GM21619 (cell line): ENCODE results near the gene LEMD1.
"Not testable (repeated sequence)": the region's sequence is repeated elsewhere in the genome, so short reads cannot be mapped to it uniquely, and the experiment has no call there.

Experiments
- ATAC-seq: cut with Tn5 transposase; IDR thresholded peaks from one replicate; pipeline ENCODE4 v1.9.1; 2021; ENCODE audit not compliant: unreplicated experiment

Gene LEMD1

DNA sequence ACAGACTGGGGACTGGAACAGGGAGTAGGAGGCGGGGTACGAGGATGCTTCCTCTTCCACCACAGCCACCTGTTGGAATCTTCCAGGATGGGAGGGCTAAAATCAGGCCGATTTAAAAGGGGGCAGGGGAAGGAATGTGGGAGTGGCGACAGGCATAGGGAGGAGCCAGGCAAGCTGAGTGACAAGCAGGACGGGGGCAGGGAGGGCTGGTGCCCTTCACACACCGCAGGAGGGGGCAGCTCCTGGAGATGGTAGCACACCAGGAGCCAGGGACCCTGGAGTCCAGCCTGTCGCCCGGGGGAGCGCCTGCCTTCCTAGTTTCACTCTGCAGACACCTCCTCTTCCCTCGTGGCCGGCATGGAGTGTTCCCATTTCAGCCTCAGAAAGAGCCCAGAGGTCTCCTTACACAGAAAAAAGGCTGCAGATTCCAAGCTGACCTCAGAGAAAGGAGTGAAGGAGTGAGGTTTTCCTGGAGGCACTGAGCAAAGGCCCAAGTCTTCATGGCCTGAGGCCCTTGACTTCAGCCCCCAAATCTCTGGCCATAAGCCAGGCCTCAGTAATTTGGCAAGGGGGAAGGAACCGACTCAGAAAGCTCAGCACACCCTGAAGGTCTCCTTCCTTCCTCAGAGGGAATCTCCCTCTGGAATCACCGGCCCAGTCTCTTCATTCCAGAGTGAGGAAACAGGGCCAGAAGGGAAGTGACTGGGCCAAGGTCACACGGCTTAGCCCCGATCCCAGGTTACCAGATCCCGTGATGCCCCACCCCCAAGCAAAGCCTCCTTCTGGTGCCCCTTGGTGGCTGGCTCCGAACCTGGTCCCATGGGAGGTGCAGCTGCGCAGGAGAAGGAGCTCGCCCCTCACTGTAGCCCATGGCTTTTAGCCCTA is 25.8 kb upstream of the LEMD1 start:
- no peak for ATAC-seq

DNA sequence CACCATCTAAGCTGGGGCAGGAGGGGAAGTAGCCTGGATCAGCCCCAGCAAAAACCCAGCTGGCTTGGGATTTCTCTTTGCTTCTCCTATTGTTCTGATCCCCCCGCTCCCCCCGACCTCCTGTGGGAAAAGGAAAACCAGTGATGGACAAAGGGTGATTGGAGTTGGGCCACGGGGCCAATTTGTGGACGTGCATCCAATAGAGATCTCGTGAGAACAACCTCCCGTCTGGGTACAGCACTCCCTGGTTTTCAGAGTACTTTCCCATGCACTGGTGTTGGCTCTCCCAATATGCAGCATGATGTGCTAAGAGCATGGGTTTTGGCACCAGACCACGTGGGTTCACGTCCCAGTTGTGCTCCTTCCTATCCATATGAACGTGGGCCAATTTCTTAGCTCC is 25.0 kb upstream of the LEMD1 start:
- no peak for ATAC-seq

DNA sequence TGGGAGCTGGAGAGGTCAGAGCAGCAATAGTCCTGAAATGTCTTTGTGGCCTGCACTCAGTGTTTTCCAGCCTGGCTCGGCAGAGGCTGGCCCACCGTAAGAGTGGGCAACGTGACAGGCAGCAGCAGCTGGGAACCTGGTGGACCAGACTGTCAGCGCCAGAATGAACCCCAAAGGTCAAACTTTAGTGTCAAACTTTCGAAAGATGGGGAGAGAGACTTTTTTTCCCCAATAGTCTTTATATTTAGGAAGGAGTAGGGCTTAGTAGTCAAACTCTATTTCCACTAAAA is 23.7 kb upstream of the LEMD1 start:
- no peak for ATAC-seq

DNA sequence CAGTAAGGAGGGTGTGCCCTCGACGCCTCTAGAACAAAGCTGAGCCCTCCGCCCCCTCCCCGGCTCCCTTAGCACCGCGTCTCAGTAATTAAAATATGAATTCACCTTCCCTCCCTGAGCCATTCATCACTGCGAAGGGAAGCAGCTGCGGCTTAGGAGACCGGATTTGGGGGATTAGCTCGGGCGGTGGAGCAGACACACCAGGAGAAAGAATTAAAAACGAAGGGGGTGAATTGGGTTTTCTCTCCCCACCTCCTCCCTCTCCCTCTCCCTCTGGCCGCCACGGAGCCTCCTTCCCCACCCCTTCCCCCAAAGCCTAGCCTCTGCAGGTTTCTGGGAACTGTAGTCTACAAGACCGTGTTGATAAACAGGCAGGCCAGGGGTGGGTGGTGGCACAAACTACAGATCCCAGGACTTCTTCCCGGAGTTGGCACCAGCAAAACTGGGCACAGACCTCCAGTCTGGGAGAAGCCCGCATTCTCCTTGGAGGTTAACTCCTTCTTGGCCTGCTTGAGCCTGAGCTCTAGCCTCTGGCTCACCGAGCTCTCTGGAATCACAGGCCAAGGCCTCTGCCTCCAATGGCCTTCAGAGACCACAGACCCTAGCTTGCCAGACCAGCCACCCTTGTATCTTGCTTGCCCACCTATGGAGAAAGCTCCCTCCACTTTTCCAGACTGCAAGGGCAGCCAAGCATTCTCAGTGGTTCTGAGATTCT is 23.2 kb upstream of the LEMD1 start:
- ATAC-seq = no peak

DNA sequence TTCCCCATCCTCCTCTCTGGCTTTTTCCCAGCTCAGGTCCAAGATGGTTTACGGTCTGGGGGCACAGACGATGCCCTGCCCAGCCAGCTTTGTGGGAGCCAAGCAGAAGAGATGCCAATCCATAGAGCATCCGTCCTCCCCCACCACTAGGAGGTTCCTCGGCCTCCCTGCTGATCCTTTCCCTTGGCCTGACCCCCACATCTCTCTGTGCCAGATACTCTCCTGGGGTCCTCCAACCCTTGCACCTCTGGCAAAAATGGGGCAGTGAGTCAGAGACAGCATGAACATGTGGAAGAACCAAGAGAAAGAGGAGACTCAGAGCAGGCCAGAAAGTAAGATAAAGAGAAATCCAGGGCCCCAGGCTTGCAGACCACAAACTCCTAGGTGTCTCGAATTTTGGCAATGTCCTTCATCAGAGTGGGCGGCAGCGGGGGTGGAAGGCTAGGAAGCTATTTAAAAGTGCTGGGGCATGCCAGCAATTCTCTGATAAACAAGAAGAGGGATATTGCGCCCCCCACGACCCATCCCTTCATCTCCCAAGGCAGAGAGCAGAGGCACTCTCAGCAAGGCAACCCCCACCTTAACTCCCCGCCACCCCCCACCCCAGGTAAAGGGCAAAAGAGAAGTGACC is 22.6 kb upstream of the LEMD1 start:
- ATAC-seq = no peak

DNA sequence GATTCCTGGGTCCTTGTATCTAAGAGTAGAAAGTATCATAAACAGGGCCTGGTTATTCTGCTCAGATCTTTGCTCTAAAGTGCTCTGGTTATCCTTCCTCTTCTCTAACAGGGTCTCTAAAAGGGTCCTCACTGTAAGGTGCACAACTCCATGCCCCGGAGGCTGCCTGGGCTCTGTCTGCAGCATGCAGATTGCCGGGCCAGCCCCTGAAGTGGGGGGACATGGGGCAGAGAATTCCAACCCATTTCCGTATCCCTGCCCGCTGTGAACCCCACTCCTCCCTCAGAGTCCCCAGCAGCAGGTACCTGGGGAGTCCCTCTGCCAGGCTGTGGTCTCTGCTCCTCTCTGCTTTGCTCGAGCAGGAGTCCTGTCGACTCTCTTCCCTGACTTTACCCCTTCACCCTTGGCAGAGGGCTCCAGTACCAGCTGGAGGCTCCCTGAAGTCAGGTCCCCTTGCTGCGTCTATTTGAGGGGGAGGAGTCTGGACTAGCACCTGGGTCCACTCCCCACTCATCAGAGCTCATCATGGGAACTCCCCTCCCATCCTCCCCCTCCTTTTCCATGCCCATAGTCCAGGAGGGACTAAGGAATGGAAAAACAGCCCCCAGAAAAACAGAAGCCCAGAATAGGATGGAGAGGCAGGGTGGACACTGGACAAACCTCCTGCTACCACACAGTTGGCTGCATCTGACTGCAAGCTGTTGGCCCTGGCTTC is 21.9 kb upstream of the LEMD1 start:
- no peak for ATAC-seq

DNA sequence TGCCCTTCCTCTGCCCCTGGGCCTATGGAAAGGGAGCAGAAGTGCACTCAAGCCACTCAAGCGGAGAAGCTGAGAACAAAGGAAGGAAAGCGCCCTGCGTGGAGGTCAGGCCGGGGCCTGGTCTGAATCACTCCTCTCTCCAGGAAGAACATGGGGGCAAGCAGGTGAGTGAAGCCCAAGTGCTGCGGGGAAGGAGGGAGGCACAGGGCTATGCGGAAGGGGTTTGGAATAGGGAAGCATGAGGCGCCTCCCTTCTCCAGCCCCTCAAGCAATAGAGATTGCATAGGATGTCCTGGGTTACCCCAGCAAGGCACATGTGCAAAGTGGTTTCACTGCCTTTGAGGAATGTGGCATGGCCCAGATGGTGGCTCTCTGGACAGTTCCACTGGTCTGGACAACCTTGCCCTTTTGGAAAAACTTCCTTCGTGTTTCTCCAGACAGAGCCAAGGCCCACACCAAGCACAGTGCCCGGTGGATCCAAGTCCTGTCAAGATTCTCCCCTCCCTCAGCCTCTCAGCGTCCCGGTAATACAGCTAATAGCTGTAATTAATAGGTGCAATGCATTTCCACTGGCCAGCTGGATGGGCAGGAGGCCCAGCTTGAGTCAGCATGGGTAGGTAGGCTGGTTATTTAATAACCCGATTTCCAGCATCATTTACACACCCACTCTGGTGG is 20.3 kb upstream of the LEMD1 start:
- ATAC-seq = no peak

DNA sequence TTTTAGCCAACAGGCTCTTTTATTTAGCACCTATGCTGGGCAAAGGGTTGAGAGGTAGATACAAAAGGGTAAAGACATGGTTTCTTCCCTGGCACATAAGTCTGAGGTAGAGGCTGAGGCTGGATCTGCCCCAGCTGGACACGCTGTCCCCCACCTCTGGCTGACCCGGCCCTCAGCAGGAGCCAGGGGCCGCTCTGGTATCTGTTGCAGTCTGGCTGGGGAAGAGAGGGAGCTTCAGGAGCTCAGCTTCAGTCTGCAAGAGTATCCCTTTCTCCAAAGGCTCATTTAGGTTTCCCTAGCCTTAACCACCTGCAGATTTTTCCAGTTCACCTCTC is 19.8 kb upstream of the LEMD1 start:
- no peak for ATAC-seq

DNA sequence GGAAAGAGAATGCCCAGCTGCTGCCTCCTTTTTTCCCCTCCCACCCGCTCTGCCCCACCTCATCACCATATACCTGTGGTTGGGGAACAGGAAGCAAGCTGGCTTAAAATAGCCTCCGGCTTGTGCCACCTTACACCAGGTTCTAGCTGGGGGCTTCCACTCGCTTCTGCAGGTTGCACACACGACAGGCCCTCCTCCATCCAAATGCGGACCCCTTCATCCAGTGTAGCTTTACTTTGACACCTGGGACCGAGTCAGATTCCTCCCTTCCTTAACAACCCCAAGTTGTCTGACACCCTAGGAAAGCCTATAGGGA is 19.4 kb upstream of the LEMD1 start:
- ATAC-seq = no peak

DNA sequence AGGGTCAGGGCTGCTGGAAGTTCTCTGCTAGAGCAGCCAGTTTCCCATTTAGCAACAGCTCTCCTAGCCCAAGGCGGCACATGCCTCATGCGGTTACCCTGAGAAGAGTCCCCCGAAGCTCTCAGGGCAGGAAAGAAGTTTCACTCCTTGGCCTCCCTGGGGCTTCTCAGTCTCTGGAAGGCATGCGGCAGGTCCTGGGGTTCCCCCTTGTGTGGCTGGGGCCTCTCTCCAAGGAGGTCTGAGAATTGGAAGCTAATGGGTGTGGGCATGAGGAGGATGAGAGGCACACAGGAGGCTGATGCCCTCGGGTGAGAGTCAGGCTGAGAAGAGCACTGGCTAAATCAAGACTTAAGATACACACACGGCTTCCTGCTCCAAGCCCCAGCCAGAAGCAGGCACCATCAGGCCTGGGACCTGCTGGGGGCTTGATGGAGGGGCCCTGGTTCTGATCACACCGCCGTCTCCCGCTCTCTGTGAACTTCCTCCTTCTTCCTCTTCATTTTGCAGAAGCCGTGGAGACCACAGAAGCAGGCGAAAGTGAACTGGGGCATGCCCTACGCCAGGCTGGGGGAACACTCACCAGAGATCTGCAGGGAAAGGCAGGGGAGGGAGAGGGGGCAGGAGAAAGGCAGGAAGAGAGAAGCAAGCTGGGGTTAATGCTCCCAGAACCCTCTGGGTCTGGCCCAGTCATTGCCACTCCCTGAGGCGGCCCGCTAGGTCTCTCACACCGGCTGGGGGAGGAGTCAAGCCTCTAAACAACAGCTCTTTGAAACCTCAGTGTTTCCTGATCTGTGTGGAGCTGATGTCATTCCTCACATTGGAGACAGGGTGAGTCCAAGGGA is 18.8 kb upstream of the LEMD1 start:
- peak; percentile 73 for ATAC-seq

DNA sequence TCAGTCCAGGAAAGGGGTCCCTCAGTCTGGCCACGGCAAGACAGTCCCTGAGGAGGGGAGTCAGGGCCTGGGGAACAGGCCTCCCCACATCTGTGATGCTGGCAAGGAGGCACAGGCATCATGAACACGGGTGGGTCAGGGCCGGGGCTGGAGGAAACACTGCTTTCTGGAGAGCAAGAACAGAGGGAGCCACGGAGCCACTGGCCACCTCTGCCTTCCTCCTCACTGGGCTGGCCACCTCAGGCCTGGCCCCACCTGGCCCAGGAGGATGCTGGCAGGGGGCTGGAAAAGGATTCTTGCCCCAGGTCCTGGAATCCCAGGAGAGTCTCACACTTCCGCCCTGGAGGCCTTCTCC is 18.2 kb upstream of the LEMD1 start:
- ATAC-seq = no peak

DNA sequence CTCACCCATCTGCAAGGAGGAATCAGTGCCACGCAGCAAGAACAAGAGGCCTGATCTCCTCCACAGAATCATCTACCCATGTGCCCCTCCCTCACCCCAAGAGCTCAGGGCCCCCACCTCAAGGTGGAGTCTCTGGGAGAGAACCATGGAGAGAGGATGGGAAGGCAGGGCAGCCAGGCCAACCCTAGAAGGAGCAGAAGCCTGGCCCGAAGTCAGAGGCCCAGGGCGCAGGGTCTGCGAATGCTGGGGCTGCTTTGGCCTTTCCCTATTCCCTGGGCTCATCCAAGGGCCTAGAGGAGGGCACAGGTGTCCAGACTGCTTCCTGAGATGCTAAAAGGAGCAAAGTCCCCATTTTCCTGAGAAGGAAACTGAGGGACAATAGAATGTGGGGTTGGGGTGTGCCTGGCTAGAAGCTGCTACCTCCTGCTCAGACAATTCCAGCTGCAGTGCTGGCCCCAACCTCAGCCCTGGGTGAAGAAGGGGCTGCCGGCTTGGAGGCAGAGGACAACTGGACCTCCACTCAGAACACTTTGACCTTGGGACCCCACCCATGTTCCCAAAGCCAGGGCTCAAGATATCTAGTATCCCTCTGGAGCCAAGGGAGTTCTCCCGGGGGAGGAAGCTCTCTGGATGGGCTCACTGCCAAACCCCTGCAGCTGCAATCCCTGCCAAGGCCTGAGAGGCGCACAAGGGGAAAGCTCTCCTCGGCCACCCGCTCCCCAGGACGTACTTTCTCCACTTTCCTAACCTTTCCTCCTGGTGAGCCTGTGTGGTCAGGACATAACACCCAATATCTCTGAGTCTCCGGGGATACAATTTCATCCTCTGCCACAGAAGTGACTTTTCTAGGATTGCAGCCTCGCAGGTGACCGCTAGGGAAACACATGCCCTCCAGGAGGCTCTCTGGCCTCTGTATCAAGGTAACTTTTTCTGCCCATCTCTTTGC is 16.6 kb upstream of the LEMD1 start:
- ATAC-seq = no peak

DNA sequence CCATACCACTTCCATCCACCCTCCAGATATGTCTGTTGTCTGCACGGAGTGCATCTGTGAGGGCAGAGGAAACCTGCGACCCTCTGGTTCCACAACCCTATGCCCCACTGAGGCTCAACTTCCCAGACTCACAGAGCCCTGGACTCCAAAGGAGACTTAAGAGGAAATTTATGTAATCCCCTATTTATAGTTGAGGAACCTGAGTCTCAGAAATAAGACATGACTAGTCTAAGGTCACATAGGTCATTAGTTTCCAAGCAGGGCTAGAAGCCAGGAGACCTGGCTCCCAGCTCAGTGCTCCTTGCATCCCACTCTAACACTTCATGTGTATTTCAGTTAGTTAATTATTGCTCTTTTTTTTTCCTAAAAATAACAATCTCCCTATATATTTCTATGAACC is 15.7 kb upstream of the LEMD1 start:
- no peak for ATAC-seq

DNA sequence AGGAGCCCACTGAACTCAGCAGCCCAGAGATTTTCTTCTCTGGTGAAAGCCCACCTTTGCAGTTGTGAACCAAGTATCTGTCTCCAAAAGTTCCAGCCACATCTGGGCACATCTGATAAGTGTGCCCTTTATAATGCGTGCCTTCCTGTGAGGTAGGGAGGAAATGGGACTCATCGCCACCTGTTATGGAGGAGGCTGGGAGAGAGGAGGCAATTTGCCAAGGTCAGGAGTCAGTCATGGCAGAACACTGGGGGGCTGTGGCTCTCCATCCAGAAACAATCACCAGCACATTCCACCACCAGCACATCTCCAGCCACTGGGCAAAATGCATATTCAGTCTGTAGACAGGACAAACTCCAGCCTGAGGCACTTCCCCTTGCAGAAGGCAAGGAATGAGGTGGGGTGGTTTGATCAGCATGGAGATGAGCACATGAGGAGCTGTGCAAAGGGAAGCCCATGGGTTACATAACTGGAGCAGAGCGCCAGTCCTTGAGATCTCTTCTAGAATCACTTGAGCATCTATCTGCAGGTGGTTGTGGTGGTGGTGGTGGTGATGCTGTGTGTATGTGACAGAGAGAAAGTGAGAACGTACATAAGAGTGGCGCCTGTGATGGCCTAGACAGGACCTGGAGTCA is 15.0 kb upstream of the LEMD1 start:
- no peak for ATAC-seq

DNA sequence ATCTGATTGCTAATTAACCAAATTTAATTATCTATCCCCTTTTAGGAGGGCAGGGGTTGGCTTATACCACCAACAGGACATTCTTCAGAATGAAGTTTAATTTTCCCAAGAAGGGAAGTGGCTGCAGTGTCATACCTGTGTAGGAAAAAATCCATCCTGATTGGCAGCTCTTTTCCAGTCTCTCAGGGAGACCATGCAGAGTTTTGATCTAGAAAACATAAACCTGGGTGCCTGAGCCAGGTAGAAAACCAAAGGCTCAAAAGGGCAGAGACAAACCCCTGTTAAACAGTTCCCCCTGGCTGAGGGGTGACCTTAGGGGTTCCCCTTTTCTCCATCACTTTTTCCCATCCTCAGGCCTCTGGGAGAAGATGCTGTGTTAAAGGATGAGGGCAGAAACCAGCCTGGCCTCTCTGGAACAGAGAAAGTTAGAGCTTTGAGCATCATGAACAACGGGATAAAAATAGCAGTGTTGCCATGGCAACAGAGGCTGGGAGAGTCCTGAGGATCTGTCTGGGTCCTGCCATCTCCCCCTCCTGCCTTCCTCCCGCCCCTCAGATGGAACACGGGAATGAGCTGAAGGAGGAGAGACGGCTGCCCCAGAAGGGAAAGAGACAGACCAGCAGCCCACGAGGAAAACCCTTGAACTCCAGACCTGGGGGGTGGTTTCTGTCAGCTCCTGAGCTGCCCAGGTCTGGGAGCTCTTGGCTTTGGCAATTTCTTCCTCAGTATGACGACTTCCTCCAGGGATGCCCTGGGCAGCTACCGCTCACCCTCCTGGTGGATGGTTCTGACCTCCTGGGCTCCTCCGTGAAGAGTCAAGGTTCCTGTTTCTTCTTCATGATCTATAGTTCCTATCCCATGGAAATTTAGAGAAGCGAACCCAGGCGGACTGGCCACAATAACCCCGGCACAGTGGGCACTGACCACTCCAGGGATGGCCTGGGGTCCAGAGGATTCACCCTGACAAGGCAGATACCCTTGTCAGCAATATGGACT is 14.0 kb upstream of the LEMD1 start:
- ATAC-seq = no peak

DNA sequence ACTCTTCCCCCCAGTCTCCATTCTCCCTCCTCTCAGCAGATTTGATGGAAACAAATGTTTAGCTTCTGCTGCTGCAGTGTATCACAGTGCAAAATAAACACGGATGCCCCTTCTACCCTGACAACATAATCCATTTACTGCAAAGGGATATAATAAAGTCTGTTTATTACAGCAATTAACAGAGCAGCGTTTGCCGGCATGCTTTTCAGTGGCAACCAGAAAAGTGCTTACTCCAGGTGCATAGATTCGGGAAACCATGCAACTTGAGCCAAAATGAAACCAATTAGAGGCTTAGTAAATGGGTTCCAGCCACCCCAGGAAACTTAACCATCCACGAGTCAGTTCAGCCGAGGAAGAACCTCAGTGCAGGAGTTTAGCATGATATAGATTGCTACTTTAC is 12.9 kb upstream of the LEMD1 start:
- no peak for ATAC-seq

DNA sequence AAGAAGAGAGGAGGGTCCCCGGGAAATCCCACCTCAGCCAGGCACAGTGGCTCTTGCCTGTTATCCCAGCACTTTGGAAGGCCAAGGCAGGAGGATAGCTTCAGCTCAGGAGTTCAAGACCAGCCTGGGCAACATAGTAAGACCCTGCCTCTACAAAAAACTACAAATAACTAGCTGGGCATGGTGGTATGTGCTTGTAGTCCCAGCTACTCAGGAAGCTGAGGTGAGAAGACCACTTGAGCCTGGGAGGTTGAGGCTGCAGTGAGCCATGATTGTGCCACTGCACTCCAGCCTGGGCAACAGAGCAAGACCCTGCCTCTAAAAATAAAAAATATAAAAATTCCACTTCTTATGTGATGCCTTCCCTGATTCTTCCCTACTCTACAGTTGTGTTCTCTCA is 10.8 kb upstream of the LEMD1 start:
- ATAC-seq = not testable (repeated sequence)

DNA sequence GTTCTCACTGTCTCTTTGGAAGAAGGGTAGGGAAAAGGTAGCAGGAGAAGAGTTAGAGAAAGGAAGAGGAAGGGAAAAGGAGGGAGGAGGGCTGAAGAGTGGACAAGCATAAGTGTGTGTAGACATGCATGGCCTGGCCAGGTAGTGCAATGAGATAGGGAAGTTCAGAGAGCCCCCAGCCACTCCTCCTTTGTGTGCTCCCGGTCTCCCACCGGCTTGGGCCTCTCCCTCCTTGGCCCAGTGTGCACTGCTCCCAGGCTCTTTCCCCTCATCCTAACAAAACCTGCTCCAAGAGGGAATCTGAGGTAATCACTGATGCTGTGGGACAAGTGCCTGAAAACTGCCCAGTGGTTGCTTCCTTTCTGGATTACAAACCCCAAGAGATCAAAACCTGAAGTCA is 10.3 kb upstream of the LEMD1 start:
- ATAC-seq = no peak
